Neural cell (in vitro differentiated cells): ENCODE measurements around the gene LRCOL1.

Source experiments
- CTCF ChIP-seq: fragments of 450-650 bp; IDR thresholded peaks from 2 replicates; pipeline ENCODE4 v1.5.1; 2014; ENCODE audit warnings: antibody characterized with exemption, mild to moderate bottlenecking, moderate library complexity; ENCODE audit not compliant: poor library complexity, severe bottlenecking
- EP300 ChIP-seq: fragments of 450-650 bp; conservative IDR thresholded peaks from 2 replicates; pipeline ENCODE4 v1.6.1; 2014; ENCODE audit warnings: antibody characterized with exemption, mild to moderate bottlenecking, moderate library complexity; ENCODE audit not compliant: poor library complexity, severe bottlenecking
- EZH2 ChIP-seq: fragments of 200-600, 300-800 bp; shearing (Covaris generic), sonication (generic); IDR thresholded peaks from 2 replicates; pipeline ENCODE4 v1.6.1; 2014; ENCODE audit warnings: antibody characterized with exemption, low read length, borderline replicate concordance, mild to moderate bottlenecking; ENCODE audit not compliant: insufficient read depth, poor library complexity, severe bottlenecking
- POLR2AphosphoS5 ChIP-seq: IDR thresholded peaks from 2 replicates; pipeline ENCODE4 v1.6.1; 2012
- REST ChIP-seq: IDR thresholded peaks from 2 replicates; pipeline ENCODE4 v1.6.1; 2012; ENCODE audit warnings: borderline replicate concordance
- TAF1 ChIP-seq: IDR thresholded peaks from 2 replicates; pipeline ENCODE4 v1.6.1; 2012; ENCODE audit warnings: low read depth

GRCh38 chr12:132603240-132604150 is 6.9 kb downstream of the LRCOL1 start:
- TF ChIP-seq CTCF = no peak
- no peak for TF ChIP-seq TAF1
- TF ChIP-seq REST = no peak
- no peak for TF ChIP-seq EZH2
- no peak for TF ChIP-seq POLR2AphosphoS5
- TF ChIP-seq EP300 = no peak
